HFF-Myc (cell line): ENCODE data around the gene PTGR3.

ENCODE experiments used
- DNase-seq: peaks from one replicate; pipeline ENCODE4 v3.0.0-alpha.2; 2011; ENCODE audit warnings: low read depth; ENCODE audit errors: extremely low read depth
- H3K4me3 ChIP-seq: replicated peaks from 2 replicates; pipeline ENCODE4 v1.5.1; 2011; ENCODE audit warnings: low read depth, mild to moderate bottlenecking, control low read depth, low read length
- CTCF ChIP-seq: IDR thresholded peaks from 2 replicates; pipeline ENCODE4 v1.5.1; 2012; ENCODE audit warnings: mild to moderate bottlenecking, low read depth, low read length, control low read depth; ENCODE audit errors: missing control alignments

Gene PTGR3

GRCh38 chr18:75252136-75252535, 43.2 kb upstream of the PTGR3 start:
- no peak for TF ChIP-seq CTCF
- H3K4me3 ChIP-seq: no peak overlapping the region
- DNase-seq: no peak

DNA sequence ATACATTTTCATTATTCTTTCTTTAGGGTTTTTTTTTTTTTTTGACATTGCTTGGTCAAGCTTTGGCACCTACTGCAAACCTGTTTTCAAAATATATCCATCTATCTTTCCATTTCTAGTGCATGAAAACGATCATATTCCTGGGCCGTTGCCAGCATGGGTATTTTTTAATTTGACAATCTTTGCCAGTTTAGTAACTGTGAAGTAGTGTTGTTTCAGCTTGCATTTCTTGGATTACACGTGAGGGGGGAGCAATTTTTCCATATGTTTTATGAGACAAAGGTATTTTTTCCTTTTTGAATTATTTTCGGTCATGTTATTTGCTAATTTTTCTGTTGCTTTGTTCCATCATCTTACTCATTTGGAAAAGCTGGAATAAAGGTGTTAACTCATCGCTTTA, 42.5 kb upstream of the PTGR3 start:
- no peak for TF ChIP-seq CTCF
- H3K4me3 ChIP-seq: no peak overlapping the region
- DNase-seq: no peak

- H3K4me3 ChIP-seq: no peak overlapping the region
- no peak for TF ChIP-seq CTCF
- DNase-seq: no peak
Observed at GRCh38 chr18:75250471-75250821, 41.5 kb upstream of the PTGR3 start.

DNA sequence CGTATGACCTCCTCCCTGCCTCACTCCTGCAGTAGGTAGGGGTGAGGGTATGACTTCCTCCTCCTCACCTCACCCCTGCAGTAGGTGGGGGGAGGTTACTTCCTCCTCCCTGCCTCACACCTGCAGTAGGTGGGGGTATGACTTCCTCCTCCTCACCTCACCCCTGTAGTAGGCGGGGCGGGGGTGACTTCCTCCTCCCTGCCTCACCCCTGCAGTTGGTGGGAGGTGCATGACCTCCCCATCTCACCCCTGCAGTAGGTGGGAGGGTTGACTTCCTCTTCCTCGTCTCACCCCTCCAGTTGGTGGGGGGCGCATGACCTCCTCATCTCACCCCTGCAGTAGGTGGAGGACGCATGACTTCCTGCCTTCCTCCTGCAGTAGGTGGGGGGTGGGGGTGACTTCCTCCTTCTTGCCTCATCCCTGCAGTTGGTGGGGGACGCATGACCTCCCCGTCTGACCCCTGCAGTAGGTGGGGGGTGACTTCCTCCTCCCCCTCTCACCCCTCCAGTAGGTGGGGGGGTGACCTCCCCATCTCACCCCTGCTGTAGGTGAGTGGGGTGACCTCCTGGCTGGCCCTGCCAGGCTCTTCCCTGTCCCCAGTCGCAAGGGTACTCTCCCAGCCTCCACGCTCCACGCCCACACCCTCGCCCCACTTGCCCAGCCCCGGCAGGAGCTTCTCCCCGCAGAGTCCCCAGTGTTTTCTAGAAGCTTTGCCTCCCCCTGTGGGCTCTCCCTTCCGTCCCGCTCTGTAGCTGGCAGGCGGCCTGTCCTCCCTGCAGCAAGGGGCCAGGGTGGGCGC, 40.9 kb upstream of the PTGR3 start:
- TF ChIP-seq CTCF: no peak
- DNase-seq: no peak
- no peak overlapping the region for H3K4me3 ChIP-seq

DNA sequence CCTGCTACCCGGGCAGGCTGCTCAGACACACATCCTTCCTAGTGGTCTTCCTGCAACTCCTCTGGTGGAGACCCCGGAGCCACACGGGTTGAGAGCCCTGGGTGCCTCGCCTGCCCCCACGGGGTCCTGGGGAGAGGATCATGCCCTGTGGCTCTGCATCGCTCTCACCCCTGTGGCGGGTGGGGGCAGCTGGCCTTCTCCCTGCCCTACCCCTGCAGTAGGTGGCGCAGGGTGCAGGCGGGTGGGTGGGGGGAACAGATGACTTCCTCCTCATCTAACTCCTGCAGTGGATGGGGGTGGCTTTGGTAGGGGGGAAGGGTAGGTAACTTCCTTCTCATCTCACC, 40.2 kb upstream of the PTGR3 start:
- no peak for DNase-seq
- TF ChIP-seq CTCF: no peak
- no peak overlapping the region for H3K4me3 ChIP-seq

DNA sequence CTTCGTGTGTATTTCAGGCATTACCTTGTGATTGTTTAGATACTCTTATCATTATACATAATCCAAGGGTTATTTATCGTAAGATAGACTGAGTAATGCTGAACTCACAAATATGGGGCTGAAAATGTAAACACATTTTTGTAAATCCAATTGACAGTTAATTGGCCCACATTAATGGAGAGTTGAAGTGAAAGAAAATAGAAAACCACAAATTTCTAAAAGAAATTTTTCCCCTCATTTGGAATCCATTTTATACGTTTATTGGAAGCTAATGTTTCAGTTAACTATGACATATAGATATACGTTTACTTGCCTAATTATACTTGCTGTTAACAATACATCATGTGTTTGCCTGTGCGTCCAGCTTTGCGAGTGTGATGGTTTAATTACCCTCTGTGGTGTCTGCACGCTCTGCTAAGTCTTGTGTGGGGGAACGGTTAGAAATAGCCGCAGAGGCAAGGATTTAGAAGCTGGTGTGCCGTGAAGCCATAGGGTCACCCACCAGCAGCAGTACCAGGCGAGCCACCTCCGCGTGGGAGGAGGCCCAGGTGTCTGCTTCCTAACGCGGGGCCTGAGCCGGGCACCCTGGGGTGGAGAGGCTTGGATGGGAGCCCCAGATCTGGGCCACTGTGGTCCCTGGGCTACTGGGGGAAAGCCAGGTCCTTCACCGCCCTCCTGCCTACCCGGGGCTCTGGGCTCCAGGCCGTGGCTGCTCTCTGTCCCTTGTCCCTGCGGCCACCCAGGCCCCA, 39.7 kb upstream of the PTGR3 start:
- TF ChIP-seq CTCF: no peak
- H3K4me3 ChIP-seq: peak overlapping the region; percentile 44; the same call in 1 of the 2 replicates
- no peak for DNase-seq
